Panc1 (cell line): ENCODE measurements around the gene EIF2S3.

Experiments
- CTCF ChIP-seq: fragments of 450-650 bp; IDR thresholded peaks from 2 replicates; pipeline ENCODE4 v1.5.1; 2017; ENCODE audit warnings: mild to moderate bottlenecking
- POLR2AphosphoS5 ChIP-seq: IDR thresholded peaks from 2 replicates; pipeline ENCODE4 v1.6.1; 2012; ENCODE audit warnings: mild to moderate bottlenecking, low read depth, low read length, moderate library complexity
- REST ChIP-seq, 2 experiments: IDR thresholded peaks; 2 replicates each; pipeline ENCODE4 v1.6.1; 2011 to 2012; ENCODE audit warnings: low read depth in 2 of 2, control low read depth in 1 of 2, low read length in 1 of 2, mild to moderate bottlenecking in 1 of 2, moderate library complexity in 1 of 2; ENCODE audit not compliant: insufficient read depth in 1 of 2

- TF ChIP-seq CTCF (no peak), POLR2AphosphoS5 (no peak), REST (IDR thresholded peaks at IDR 0.05; ENCODE audit: insufficient read depth in 1 of 2, low read depth in 2 of 2, low read length in 1 of 2) (no peak)
Observed at GRCh38 chrX:24020306-24020876, 34.4 kb upstream of the EIF2S3 start.
